ENCODE data around the gene PSMC4.
"Not testable (repeated sequence)": the region's sequence is repeated elsewhere in the genome, so short reads cannot be mapped to it uniquely, and the experiment has no call there.

PSMC4 gene

DNA sequence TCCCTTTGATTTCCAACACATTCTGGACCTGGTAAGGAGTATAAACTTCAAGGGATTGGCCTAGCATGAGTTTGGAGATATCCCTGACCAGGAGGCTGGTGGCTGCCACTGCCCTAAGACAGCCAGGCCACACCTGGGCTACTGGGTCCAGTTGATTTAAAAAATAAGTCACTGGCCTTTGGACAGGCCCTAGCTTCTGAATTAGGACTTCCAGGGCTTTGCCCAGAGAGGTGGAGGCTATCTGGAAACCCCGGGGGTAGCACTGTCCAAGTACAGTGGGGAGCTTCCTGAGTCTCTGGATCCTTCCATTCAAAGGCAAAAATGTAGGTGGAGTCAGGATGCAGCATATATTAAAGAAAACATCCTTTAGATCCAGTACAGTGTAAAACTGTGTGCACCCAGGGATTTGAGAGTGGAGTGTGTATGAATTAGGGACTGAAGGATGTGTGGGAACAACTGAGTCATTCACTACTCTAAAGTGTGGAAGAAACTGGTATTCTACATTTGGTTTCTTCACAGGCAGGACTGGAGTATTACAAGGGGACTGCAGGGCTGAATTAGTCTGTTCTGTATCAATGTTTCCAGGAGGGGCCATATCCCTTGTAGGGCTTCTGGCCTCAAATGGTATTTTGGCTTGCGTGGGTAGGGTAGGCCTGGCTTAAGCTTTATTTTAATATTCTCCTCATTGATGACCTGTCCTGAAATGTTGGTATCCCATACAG lies 21.8 kb upstream of the PSMC4 start:
- no peak for DNase-seq

DNA sequence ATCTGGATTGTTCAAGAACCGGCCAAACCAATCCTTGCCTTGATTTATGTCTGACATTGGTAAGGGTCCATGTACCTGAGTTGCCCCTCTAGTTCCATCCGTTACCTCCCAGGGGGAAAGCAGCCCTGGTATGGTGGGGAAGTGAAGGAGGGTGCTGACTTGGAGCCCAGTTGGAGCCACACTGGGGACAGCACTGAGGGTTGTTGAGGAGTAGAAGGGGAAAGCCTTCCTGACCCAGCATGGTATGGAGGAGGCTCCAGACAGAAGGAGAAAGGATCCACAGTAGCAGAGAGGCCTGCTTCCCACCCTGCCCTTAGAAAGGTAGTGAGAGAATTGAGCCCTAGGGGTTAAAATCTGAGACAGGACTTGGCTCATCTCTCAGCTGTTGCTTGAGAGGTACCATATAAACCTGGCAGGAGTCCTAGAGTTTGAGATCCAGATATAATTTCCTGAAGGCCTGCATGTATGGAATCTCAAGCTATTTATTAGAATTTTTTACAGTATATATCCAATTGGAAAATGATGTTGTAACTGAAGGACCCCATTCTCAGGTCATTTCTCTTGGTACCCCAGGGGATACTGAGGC lies 19.8 kb upstream of the PSMC4 start:
- no peak for DNase-seq

DNA sequence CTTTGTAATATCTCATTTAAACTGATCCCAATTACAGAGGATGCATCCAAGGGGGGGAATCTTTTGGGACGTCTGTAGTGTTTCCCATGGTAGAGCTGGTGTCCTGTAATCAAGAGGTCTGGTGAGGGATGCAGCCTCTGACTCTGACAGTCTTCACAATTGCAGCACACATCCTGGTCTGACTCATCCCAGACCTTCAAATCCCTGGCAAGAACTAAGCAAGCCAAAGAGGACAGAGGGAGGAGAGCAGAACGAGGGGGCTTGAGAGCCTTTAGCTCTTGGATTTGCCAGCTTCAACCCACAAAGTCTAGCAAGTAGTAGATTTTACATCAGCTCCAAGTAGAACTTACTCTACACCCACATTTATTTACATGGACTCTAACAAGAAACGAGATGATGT lies 19.3 kb upstream of the PSMC4 start:
- DNase-seq: no peak

DNA sequence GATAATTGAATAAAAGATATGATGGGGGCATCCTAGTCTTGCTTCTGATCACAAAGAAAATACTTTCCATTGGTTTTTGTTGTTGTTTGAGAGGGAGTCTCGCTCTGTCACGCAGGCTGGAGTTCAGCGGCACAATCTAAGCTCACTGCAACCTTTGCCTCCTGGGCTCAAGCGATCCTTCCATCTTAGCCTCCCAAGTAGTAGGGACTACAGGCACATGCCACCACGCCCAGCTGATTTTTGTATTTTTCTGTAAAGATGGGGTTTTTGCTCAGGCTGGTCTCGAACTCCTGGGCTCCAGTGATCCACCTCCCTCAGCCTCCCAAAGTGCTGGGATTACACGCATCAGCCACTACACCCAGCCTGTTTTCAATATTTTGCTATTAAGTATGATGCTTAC lies 17.1 kb upstream of the PSMC4 start:
- no peak for DNase-seq

DNA sequence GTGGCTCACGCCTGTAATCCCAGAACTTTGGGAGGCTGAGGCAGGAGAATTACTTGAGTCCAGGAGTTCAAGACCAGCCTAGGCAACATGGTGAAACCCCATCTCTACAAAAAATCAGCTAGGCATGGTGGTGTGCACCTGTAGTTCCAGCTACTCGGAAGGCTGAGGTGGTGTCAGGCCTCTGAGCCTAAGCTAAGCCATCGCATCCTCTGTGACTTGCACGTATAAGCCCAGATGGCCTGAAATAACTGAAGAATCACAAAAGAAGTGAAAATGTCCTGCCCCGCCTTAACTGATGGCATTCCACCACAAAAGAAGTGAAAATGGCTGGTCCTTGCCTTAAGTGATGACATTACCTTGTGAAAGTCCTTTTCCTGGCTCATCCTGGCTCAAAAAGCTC lies 13.1 kb upstream of the PSMC4 start:
- not testable (repeated sequence) for DNase-seq

DNA sequence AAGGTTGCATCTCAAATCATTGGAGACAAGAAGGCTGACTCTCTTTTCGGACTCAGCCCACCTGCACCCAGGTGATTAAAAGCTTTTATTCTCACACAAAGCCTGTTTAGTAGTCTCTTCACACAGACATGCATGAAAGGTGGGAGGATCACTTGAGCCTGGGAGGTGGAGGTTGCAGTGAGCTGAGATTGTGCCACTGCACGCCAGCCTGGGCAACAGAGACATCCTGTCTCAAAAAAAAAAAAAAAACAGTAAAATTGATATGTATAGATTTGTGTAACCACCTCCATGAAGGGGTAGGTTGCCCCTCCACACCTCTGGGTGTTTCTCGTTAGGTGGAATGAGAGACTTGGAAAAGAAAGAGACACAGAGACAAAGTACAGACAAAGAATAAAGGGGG lies 12.0 kb upstream of the PSMC4 start:
- not testable (repeated sequence) for DNase-seq

DNA sequence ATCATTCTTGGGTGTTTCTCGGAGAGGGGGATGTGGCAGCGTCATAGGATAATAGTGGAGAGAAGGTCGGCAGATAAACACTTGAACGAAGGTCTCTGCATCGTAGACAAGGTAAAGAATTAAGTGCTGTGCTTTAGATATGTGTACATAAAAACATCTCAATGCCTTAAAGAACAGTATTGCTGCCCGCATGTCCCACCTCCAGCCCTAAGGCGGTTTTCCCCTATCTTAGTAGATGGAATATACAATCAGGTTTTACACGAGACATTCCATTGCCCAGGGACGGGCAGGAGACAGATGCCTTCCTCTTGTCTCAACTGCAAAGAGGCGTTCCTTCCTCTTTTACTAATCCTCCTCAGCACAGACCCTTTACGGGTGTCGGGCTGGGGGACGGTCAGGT lies 11.6 kb upstream of the PSMC4 start:
- DNase-seq: not testable (repeated sequence)

DNA sequence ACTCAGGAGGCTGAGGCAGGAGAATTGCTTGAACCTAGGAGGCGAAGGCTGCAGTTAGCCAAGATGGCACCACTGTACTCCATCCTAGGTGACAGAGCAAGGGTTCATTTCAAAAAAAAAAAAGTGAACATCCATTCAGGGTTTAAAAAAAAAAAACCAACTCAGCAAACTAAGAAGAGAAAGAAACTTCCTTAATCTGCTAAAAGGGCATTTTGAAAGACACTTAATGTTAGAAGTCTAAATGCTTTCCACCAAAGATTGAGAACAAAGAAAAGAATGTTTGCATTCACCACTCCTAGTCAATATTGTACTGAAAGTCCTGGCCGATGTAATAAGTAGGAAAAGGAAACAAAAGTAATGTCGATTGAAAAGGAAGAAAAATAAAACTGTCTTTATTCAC lies 7.1 kb upstream of the PSMC4 start:
- DNase-seq: no peak

DNA sequence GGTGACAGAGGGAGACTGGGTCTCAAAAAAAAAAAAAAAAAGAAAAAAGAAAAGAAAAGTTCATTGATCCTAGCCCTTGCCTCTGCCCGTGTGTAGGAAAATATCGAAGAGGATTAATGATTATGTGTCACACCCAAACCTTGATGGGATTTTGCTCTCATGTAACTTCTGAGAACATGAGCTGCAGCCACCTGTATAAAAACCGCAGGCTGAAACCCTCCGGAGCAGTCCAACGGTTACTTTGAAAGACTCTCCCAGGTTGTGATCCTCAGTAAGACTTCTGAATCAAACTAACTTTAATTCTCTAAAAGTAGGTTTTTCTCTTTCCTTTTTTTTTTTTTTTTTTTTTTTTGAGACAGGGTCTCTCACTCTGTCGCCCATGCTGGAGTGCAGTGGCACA lies 4.3 kb upstream of the PSMC4 start:
- DNase-seq: no peak

DNA sequence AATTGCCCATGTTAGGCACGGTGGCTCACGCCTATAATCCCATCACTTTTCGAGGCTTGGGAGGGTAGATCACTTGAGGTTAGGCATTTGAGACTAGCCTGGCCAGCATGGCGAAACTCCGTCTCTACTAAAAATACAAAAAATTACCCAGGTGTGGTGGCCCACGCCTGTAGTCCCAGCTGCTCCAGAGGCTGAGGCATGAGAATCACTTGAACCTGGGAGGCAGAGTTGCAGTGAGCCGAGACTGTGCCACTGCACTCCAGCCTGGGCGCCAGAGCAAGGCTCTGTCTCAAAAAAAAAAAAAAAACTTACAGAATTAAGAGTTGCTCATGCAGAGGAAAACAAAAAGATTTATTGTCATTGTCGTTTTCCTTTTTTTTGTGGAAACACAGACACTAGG lies 3.4 kb upstream of the PSMC4 start:
- no peak for DNase-seq

DNA sequence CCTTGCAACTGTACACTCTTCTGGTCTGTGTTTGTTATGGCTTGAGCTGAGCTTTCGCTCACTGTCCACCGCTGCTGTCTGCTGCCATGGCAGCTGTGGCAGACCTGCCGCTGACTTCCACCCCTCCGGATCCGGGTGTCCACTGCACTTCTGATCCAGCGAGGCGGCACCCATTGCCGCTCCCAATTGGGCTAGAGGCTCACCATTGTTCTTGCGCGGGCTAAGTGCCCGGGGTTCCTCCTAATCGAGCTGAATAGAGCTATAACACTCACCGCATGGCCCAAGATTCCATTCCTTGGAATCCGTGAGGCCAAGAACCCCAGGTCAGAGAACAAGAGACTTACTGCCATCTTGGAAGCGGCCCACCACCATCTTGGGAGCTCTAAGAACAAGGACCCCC lies 2.2 kb upstream of the PSMC4 start:
- DNase-seq: no peak

DNA sequence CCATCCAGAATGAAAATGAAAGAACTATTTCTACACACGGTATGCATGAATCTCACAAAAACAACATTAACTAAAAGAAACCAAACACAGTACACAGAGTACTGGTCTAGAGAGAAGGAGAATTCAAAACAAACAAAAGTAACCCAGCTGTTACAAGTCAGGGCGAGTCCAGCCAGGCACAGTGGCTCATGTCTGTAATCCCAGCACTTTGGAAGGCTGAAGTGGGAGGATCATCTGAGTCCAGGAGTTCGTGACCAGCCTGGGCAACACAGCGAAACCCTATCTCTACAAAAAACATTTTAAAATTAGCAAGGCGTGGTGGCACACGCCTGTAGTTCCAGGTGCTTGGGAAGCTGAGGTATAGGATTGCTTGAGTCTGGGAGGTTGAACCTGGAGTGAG lies 1.7 kb upstream of the PSMC4 start:
- DNase-seq: no peak

DNA sequence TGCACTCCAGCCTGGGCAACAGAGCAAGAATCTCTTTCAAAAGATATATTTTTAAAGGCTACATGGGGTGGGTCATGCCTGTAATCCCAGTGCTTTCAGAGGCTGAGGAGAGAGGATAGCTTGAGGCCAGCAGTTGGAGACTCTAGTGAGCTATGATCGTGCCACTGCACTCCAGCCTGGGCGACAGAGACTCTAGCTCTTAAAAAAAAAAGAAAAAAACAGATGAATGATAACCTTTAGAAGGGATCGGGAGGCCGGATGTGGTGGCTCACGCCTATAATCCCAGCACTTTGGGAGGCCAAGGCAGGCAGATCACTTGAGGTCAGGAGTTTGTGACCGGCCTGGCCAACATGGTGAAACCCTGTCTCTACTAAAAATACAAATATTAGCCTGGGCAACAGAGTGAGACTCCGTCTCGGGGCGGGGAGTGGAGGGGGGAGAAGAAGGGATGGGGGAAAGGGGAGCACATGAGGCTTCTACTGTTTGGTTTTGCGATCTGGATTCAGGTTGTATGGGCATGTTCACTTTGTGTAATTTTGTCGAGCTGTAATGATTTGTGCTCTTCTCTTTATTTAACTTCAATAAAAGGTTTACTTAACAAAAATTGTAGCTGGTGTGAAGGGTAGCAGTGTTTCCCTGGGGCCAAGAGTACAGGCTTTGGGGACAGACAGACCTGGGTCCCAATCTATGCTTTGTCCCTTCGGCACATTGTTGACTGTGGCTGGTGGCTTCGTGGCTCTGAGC lies 1.1 kb upstream of the PSMC4 start:
- DNase-seq: no peak

DNA sequence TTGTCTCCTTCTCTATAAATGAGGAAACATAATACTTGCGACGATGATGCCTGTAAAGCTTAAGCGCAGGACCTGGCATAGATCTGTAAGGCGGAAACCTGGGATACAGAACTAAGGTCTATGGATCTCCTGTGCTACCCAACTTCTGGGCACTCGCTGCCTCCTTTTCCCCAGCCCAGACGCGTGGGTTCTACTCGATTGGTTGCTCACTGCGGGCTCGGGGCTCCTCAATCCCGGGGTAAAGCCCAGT lies 615 bp upstream of the PSMC4 start:
- DNase-seq: no peak

DNA sequence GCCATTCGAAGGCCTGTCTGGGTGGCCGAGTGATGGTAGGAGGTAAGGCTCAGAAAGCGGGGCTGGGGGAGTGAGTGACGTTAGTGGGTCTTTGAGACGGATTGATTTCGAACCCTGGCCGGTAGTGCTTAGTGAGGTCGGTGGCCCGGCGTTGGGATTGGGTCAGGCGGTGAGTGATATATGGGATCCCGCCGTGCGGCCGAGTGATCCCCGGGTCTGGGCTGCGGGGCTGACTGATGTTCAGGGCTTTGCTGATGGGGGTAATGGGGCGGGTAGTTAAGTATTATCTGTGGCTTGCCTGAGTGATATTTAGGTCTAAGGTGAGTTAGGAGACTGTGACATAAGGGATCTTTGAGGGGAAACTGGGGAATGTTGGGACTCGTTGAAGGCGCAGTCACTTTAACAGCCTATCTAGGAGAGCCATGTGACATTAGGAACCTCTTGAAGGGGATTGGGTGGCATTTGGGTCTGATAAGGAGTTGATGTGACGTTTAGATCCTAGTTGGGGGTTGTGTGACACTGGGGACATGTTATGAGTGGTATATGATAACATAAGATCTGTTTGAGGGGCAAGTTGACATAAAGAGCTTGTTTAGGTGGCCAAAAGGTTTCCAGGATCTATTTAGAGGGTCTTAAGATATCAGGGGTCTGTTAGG lies 543 bp downstream of the PSMC4 start:
- DNase-seq: no peak

DNA sequence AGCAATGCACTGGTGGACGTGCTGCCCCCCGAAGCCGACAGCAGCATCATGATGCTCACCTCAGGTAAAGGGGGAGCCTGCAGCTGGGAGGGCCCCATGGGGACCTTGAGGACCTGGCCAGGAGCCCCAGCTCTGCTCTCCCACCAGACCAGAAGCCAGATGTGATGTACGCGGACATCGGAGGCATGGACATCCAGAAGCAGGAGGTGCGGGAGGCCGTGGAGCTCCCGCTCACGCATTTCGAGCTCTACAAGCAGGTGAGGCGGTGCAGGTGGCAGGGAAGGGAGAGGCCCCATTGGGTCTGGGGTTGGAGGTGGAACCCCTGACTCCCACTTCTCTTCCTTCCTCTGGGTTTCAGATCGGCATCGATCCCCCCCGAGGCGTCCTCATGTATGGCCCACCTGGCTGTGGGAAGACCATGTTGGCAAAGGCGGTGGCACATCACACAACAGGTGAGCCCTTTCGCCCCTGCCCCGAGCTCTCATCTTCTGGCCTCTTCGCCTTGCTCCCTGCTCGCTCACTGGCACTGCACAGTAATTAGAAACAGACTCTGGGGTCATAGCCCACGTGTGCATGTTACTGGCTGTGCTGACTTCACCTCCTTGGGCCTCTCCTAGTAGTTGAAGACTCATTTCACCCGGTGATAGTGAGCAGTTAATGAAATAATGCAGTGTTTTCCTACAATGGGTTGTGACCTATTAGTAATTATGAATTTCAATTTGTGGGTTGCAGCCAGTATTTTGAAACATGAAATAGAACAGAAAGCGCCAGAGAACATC lies 3.6 kb downstream of the PSMC4 start:
- DNase-seq: no peak

DNA sequence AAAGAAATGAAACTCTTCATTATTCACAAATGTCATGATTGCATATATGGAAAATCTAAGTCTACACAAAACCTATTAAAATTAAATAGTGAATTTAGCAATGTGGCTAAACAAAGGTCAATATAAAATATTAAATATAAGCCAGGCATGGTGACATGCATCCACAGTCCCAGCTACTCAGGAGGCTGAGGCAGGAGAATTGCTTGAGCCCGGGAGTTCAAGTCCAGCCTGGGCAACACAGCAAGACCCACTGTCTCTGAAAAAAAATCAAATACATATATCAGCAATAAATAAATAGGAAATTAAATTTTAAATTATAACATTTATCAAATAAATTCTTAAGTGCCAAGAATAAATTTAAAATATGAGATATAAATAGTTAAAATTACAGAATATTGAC lies 11.9 kb downstream of the PSMC4 start:
- DNase-seq: no peak

DNA sequence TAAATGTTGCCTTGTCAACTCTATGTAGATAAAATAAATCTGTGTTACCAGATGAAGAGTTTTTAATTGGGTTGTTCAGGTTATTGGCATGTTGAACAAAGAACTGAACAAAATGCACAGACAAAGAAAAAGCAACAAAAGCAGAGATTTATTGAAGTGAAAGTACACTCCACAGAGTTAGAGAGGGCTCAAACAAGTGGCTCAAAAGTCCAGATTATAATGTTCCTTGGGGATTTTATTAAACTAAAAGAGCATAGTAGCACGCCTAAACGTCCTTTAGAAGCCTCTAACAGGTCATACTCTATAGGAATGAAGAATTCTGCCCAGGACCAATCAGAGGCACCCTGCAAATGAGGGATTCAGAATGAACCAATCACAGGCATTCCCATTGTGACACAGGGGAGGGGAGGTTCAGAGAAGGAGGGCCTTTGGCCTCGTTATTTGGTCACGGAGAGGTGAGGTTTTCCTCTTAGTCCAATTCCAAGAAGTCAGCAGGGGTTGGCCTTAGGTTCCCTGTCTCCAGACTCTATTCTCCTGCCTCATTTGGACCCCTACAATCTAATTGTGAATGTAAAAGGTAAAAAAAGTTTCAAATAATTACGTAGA lies 12.8 kb downstream of the PSMC4 start:
- DNase-seq: no peak

DNA sequence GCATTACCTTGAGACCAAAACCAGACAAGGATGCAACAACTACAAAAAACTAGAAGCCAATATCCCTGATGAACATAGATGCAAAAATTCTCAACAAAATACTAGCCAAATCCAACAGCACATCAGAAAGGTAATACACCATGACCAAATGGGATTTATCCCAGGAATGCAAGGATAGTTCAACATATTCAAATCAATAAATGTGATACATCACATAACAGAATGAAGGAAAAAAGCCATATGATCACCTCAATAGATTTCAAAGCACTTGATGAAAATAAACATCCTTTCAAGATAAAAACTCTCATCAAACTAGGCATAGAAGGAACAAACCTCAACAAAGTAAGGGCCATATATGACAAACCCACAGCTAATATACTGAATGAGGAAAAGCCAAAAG lies 15.7 kb downstream of the PSMC4 start:
- no peak for DNase-seq

DNA sequence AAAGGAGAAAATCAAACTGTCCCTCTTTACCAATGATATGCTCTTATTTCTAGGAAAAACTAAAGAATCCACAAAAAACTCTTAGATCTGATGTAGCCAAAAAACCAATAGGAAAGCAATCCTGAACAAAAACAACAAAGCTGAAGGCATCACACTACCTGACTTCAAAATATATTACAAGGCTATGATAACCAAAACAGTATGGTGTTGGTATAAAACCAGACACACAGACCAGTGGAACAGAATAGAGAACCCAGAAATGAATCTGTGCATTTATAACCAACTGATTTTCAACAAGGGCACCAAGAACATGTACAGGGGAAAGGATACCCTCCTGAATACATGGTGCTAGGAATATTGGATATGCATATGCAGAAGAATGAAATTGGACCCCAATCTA lies 16.2 kb downstream of the PSMC4 start:
- no peak for DNase-seq

DNA sequence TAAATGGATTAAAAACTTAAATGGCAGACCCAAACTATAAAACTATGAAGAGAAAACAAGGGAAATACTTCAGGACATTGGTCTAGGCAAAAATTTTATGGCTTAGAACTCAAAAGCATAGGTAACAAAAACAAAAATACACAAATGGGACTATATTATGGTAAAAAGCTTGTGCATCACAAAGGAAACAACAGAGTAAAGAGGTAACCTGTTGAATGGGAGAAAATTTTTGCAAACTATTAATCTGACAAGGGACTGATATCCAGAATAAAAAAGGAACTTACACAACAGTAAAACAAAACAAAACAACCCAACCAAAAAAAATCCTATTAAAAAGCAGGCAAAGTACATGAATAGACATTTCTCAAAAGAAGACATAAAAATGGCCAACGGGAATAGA lies 16.6 kb downstream of the PSMC4 start:
- no peak for DNase-seq

DNA sequence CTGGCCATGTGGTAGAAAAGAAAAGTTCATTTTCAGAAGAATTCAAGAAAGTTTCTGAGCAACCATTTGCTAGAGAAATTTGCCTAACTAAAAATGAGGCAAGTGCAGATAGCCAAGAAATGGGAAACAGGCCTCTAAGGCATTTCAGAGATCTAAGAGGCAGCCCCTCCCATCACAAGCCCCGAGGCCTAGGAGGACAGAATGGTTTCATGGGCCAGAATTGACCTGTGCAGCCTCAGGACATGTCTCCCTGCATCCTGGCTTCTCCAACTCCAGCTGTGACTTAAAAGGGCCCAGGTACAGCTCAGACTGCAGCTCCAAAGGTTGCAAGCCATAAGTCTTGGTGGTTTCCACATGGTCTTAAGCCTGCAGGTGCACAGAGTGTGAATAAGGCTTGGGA lies 22.6 kb downstream of the PSMC4 start:
- DNase-seq: no peak

DNA sequence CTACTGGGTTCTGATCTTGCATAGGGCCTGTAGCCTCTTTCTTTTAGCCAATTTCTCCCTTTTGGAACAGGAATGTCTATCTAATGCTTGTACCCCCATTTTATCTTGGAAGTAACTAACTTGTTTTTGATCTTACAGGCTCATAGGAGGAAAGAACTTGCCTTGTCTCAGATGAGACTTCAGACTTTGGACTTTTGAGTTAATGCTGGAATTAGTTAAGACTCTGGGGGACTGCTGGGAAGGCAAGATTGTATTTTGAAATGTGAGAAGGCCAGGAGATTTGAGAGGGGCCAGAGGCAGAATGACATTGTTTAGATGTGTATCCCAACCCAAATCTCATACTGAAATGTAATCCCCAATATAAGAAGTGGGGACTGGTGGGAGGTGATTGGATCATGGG lies 23.4 kb downstream of the PSMC4 start:
- DNase-seq: no peak

Data from activated T-cell treated with anti-CD3 and anti-CD28 coated beads for 4 hours (primary cell).